ENCODE measurements around the gene SLC43A2. TPM values are rescaled to one million over a fixed set of nuclear protein-coding genes. Genes with fewer than 3 reads are reported as not detected.
A peak's percentile ranks its signal among the peaks of the same experiment; 100 is the strongest.

Gene SLC43A2
- total and polyA plus RNA-seq, 10 donors = 12.6 to 84.6 (median 61.2) TPM

DNA sequence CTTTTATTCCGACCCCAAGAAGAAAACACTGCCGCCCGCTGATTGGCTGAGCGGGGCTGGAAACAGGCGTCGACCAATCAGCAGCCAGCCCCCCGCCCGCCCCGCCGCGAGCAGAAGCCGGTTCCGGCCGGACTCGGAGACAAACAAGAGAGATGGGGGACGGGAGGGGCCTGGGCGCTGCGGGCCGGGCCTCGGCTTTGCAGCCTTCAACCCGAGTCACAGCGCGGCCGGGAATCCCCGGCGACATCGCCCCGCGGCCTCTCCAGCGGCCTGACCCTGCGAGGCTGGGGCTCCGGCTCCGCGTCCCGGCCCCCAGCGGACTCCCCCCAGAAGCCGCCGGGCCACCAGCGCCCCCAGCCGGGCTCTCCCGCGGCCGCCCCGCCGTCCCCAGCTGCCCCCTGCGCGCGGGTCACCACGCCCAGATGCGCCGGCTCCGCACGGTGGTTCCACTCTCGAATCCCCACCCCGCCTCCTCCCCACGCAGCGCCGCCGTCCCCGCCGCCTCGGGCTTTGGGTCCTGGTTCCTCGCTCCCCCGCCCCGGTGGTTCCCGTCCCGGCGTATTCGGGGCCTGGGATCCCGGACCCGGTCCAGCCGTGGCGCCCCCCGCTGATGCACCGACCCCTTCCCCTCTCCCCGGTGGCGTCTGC lies 346 bp upstream of the SLC43A2 start:
- DNase-seq = peak; percentile 97
- Histone ChIP-seq H3K9me3 (no peaks in the 10 kb centered on the region), H3K27me3 (replicated peaks in 1 of 7) (no peaks in the 10 kb centered on the region), H3K4me1 (peaks cover 15 to 70% (median 56%) of the 10 kb centered on the region in 6 donors), H3K27ac (peak overlapping the region; percentile 82 to 99 (median 96)), H3K4me3 (peak overlapping the region; percentile 76 to 99 (median 88)), H3K36me3 (peaks cover 0 to 15% (median 0%) of the 10 kb centered on the region in 6 donors)
- TF ChIP-seq POLR2AphosphoS5 (IDR thresholded peaks at IDR 0.05) (peak; percentile 62 to 80 (median 79)), POLR2A (IDR thresholded peaks at IDR 0.05) (no peak)
- TF ChIP-seq, protein P1, sequence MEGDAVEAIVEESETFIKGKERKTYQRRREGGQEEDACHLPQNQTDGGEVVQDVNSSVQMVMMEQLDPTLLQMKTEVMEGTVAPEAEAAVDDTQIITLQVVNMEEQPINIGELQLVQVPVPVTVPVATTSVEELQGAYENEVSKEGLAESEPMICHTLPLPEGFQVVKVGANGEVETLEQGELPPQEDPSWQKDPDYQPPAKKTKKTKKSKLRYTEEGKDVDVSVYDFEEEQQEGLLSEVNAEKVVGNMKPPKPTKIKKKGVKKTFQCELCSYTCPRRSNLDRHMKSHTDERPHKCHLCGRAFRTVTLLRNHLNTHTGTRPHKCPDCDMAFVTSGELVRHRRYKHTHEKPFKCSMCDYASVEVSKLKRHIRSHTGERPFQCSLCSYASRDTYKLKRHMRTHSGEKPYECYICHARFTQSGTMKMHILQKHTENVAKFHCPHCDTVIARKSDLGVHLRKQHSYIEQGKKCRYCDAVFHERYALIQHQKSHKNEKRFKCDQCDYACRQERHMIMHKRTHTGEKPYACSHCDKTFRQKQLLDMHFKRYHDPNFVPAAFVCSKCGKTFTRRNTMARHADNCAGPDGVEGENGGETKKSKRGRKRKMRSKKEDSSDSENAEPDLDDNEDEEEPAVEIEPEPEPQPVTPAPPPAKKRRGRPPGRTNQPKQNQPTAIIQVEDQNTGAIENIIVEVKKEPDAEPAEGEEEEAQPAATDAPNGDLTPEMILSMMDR (IDR thresholded peaks at IDR 0.05 in 8 of 11, conservative IDR thresholded peaks at IDR 0.05 in 3 of 11) = peak in 7 of 11 experiments; percentile 33 to 70 (median 66)
- WGBS, 5 donors = 0 to 1% (median 1%) methylated on average over 15 to 77 of the region's 77 CpGs
- intact Hi-C loops (cut with DNase I; ENCODE audit: low total_unique reads) = loop anchor here (5.0 kb wide), 1 partner anchor 67 kb away; the partner anchor contains the start of gene PITPNA

GRCh38 chr17:1627182-1627981 lies 1.3 kb downstream of the SLC43A2 start:
- Histone ChIP-seq H3K4me3 (peak overlapping the region; percentile 76 to 99 (median 88)), H3K27ac (peak overlapping the region; percentile 82 to 99 (median 96)), H3K4me1 (peaks cover 15 to 83% (median 63%) of the 10 kb centered on the region in 6 donors), H3K9me3 (no peaks in the 10 kb centered on the region), H3K36me3 (peaks cover 0 to 30% (median 2%) of the 10 kb centered on the region in 6 donors), H3K27me3 (replicated peaks in 1 of 7) (no peaks in the 10 kb centered on the region)
- TF ChIP-seq POLR2A (IDR thresholded peaks at IDR 0.05) (peak; percentile 47 to 71 (median 69)), POLR2AphosphoS5 (IDR thresholded peaks at IDR 0.05) (peak; percentile 82 to 96 (median 88))
- TF ChIP-seq, protein P1 (IDR thresholded peaks at IDR 0.05 in 8 of 11, conservative IDR thresholded peaks at IDR 0.05 in 3 of 11) = peak in 2 of 11 experiments; percentile 20 to 21
- WGBS, 5 donors = 8 to 27% (median 13%) methylated on average over 7 to 39 of the region's 39 CpGs
- DNase-seq = peak; percentile 87
- intact Hi-C loops (cut with DNase I; ENCODE audit: low total_unique reads) = loop anchor here (5.0 kb wide), 1 partner anchor 65 kb away; the partner anchor contains the start of gene PITPNA

- intact Hi-C loops (cut with DNase I; ENCODE audit: low total_unique reads) = loop anchor here (5.0 kb wide), 1 partner anchor 64 kb away; the partner anchor contains the start of gene PITPNA
- peaks cover 0 to 41% (median 2%) of the 10 kb centered on the region in 6 donors for H3K36me3 ChIP-seq
- H3K4me3 ChIP-seq = peak overlapping the region in 7 of 8 donors; percentile 76 to 99 (median 89)
- no peaks in the 10 kb centered on the region for H3K9me3 ChIP-seq
- H3K27me3 ChIP-seq (replicated peaks in 1 of 7) = no peaks in the 10 kb centered on the region
- no peak for DNase-seq
- TF ChIP-seq POLR2AphosphoS5 (IDR thresholded peaks at IDR 0.05) (peak in 1 of 3 donors; percentile 11), POLR2A (IDR thresholded peaks at IDR 0.05) (no peak)
- WGBS, 5 donors = 46 to 63% (median 61%) methylated on average over 3 of the region's 3 CpGs
- H3K27ac ChIP-seq = peak overlapping the region; percentile 82 to 99 (median 96)
- peaks cover 15 to 85% (median 66%) of the 10 kb centered on the region in 6 donors for H3K4me1 ChIP-seq
Observed at GRCh38 chr17:1626333-1626732, 2.3 kb downstream of the SLC43A2 start.

DNA sequence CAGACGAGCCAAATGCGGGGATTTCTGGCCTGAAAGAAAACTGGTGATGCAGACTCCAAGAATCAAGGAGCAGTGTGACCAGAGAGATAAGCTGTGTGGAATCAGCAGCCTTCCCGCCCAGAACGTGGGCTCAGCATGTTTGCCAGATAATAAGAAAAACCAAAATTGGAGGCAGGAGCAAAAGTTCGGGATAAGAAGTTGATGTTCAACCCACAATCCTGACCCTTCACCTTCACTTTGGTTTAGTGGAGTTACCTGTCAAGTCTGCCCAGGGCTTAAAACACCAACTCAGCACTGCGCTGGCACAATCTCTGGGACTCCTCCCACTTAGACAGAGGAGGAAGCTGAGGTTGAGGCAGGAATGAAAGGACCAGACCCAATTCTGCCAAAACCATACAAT lies 3.1 kb downstream of the SLC43A2 start:
- Histone ChIP-seq H3K4me1 (peaks cover 15 to 85% (median 62%) of the 10 kb centered on the region in 6 donors), H3K4me3 (peak overlapping the region in 1 of 8 donors; percentile 31), H3K27me3 (replicated peaks in 1 of 7) (no peaks in the 10 kb centered on the region), H3K27ac (peak overlapping the region in 6 of 8 donors; percentile 94 to 99 (median 96)), H3K36me3 (peaks cover 0 to 48% (median 2%) of the 10 kb centered on the region in 6 donors), H3K9me3 (no peaks in the 10 kb centered on the region)
- no peak for DNase-seq
- TF ChIP-seq, protein P1 (IDR thresholded peaks at IDR 0.05 in 8 of 11, conservative IDR thresholded peaks at IDR 0.05 in 3 of 11) = no peak
- no peak for TF ChIP-seq POLR2AphosphoS5 (IDR thresholded peaks at IDR 0.05)
- no peak for TF ChIP-seq POLR2A (IDR thresholded peaks at IDR 0.05)
- intact Hi-C loops (cut with DNase I; ENCODE audit: low total_unique reads) = loop anchor here (5.0 kb wide), 1 partner anchor 63 kb away; the partner anchor contains the start of gene PITPNA
- 69 to 88% (median 75%) methylated on average over 6 of the region's 6 CpGs for WGBS, 5 donors

All from spleen (tissue), 11 donors.